Testis (tissue), 2 donors: ENCODE results near the gene SPIRE1.

Experiments
- POLR2A ChIP-seq: fragments of 450-650 bp; IDR thresholded peaks from one replicate; pipeline ENCODE4 v1.6.1; 2017; ENCODE audit warnings: antibody characterized with exemption, mild to moderate bottlenecking, moderate library complexity
- TF ChIP-seq, protein P1 (sequence below), 3 experiments: fragments of 450-650 bp in 2 of 3; fragments of 200-600 bp in 1 of 3; sonication (generic) in 1 of 3; IDR thresholded peaks; one replicate each; pipeline ENCODE4 v1.5.1; 2016 to 2019; ENCODE audit warnings: antibody characterized with exemption in 3 of 3, mild to moderate bottlenecking in 2 of 3, moderate library complexity in 1 of 3

DNA sequence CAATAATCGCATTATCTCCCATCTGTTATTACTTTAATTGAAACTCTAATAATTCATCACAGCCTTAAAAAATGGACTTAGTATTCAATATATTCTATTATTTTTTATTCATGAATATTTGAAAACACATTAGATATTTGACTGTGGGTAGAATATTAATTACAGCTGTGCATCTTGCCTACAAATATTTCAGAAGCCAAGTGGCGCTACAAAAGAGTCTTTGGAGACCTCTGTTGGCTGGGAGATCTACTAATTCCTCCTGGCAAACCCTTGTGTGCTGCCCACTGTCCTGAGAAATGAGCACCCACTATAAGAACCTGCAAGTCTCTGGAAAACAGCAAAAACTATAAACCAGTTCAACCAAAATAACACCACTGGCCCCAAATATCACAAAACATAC, 195.7 kb downstream of the SPIRE1 start:
- TF ChIP-seq POLR2A: no peak
- TF ChIP-seq, protein P1, sequence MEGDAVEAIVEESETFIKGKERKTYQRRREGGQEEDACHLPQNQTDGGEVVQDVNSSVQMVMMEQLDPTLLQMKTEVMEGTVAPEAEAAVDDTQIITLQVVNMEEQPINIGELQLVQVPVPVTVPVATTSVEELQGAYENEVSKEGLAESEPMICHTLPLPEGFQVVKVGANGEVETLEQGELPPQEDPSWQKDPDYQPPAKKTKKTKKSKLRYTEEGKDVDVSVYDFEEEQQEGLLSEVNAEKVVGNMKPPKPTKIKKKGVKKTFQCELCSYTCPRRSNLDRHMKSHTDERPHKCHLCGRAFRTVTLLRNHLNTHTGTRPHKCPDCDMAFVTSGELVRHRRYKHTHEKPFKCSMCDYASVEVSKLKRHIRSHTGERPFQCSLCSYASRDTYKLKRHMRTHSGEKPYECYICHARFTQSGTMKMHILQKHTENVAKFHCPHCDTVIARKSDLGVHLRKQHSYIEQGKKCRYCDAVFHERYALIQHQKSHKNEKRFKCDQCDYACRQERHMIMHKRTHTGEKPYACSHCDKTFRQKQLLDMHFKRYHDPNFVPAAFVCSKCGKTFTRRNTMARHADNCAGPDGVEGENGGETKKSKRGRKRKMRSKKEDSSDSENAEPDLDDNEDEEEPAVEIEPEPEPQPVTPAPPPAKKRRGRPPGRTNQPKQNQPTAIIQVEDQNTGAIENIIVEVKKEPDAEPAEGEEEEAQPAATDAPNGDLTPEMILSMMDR (IDR thresholded peaks at IDR 0.05): no peak
